ENCODE measurements around the gene MPP7. TPM values are rescaled to one million over a fixed set of nuclear protein-coding genes. Genes with fewer than 3 reads are reported as not detected.

Gene MPP7
- total RNA-seq, 1 experiment from 2014 or later = 0.55 TPM

DNA sequence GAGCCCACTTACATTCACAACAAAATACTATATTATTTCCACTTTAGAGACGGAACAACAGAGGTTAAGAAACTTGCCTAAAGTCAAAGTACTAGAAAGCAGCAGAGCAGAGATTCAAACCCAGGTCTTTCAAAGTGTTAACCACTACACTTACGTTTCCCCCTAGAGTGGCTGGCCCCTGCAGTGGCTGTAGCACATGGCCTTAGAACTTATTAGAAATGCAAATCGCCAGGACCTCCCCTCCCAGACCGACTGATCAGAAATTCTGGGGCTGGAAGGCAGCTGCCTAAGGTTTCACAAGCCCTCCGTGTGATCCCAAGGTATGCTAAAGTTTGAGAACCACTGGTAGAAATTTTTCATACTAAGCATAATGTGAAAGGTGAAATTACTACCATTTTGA is 8.1 kb downstream of the MPP7 start:
- no peak for DNase-seq
- Histone ChIP-seq H3K27me3 (ENCODE audit: insufficient read depth, low read depth) (peaks cover 43% of the 10 kb centered on the region), H3K4me2 (no peak overlapping the region), H2AFZ (no peak overlapping the region), H3F3A (ENCODE audit: insufficient read depth, low read depth) (no peaks in the 10 kb centered on the region), H3K4me1 (replicated peaks; ENCODE audit: insufficient read depth) (no peaks in the 10 kb centered on the region), H4K20me1 (ENCODE audit: insufficient read depth) (no peaks in the 10 kb centered on the region), H3K27ac (no peak overlapping the region), H3K4me3 (no peak overlapping the region), H3K9me3 (ENCODE audit: insufficient read depth, low read depth) (no peaks in the 10 kb centered on the region), H3K79me2 (ENCODE audit: low read depth) (no peaks in the 10 kb centered on the region), H3K9me2 (ENCODE audit: insufficient read depth) (no peaks in the 10 kb centered on the region), H3K36me3 (ENCODE audit: low read depth) (no peaks in the 10 kb centered on the region)
- no TSS peak for BruUV-seq (replicated peaks)
- CTCF ChIA-PET = no interaction called here
- TF ChIP-seq, protein P1, sequence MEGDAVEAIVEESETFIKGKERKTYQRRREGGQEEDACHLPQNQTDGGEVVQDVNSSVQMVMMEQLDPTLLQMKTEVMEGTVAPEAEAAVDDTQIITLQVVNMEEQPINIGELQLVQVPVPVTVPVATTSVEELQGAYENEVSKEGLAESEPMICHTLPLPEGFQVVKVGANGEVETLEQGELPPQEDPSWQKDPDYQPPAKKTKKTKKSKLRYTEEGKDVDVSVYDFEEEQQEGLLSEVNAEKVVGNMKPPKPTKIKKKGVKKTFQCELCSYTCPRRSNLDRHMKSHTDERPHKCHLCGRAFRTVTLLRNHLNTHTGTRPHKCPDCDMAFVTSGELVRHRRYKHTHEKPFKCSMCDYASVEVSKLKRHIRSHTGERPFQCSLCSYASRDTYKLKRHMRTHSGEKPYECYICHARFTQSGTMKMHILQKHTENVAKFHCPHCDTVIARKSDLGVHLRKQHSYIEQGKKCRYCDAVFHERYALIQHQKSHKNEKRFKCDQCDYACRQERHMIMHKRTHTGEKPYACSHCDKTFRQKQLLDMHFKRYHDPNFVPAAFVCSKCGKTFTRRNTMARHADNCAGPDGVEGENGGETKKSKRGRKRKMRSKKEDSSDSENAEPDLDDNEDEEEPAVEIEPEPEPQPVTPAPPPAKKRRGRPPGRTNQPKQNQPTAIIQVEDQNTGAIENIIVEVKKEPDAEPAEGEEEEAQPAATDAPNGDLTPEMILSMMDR (conservative IDR thresholded peaks at IDR 0.05) = no peak
- no peak for TF ChIP-seq EZH2 (IDR thresholded peaks at IDR 0.05; ENCODE audit: low read depth)
- POLR2A ChIA-PET (ENCODE audit: unreplicated experiment) = no interaction called here
- intact Hi-C loops (cut with micrococcal nuclease; ENCODE audit: unreplicated experiment) = no loop called here

DNA sequence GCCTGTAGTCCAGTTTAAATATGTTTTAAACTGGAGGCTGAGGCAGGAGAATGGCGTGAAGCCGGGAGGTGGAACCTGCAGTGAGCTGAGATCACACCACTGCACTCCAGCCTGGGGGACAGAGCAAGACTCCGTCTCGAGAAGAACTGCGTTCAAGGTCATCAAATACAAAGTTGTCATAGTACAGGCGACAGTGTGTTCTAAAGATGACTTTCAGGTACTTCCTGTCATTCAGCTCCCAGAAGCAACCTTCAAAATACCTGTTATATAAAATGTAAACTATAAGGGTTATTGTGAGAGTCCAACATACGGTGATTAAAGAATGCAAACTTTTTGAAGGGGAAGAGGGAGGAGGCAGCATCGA is 8.7 kb downstream of the MPP7 start:
- intact Hi-C loops (cut with micrococcal nuclease; ENCODE audit: unreplicated experiment) = no loop called here
- H3K4me2 ChIP-seq = no peak overlapping the region
- POLR2A ChIA-PET (ENCODE audit: unreplicated experiment) = no interaction called here
- no peaks in the 10 kb centered on the region for H3K79me2 ChIP-seq (ENCODE audit: low read depth)
- TF ChIP-seq EZH2 (IDR thresholded peaks at IDR 0.05; ENCODE audit: low read depth) = no peak
- TF ChIP-seq, protein P1 (conservative IDR thresholded peaks at IDR 0.05) = no peak
- no peak overlapping the region for H3K27ac ChIP-seq
- H2AFZ ChIP-seq = no peak overlapping the region
- H4K20me1 ChIP-seq (ENCODE audit: insufficient read depth) = no peaks in the 10 kb centered on the region
- DNase-seq = no peak
- H3K9me2 ChIP-seq (ENCODE audit: insufficient read depth) = no peaks in the 10 kb centered on the region
- H3F3A ChIP-seq (ENCODE audit: insufficient read depth, low read depth) = no peaks in the 10 kb centered on the region
- H3K4me1 ChIP-seq (replicated peaks; ENCODE audit: insufficient read depth) = no peaks in the 10 kb centered on the region
- no peaks in the 10 kb centered on the region for H3K9me3 ChIP-seq (ENCODE audit: insufficient read depth, low read depth)
- CTCF ChIA-PET = no interaction called here
- no peak overlapping the region for H3K4me3 ChIP-seq
- H3K27me3 ChIP-seq (ENCODE audit: insufficient read depth, low read depth) = peaks cover 43% of the 10 kb centered on the region
- H3K36me3 ChIP-seq (ENCODE audit: low read depth) = no peaks in the 10 kb centered on the region
- no TSS peak for BruUV-seq (replicated peaks)

DNA sequence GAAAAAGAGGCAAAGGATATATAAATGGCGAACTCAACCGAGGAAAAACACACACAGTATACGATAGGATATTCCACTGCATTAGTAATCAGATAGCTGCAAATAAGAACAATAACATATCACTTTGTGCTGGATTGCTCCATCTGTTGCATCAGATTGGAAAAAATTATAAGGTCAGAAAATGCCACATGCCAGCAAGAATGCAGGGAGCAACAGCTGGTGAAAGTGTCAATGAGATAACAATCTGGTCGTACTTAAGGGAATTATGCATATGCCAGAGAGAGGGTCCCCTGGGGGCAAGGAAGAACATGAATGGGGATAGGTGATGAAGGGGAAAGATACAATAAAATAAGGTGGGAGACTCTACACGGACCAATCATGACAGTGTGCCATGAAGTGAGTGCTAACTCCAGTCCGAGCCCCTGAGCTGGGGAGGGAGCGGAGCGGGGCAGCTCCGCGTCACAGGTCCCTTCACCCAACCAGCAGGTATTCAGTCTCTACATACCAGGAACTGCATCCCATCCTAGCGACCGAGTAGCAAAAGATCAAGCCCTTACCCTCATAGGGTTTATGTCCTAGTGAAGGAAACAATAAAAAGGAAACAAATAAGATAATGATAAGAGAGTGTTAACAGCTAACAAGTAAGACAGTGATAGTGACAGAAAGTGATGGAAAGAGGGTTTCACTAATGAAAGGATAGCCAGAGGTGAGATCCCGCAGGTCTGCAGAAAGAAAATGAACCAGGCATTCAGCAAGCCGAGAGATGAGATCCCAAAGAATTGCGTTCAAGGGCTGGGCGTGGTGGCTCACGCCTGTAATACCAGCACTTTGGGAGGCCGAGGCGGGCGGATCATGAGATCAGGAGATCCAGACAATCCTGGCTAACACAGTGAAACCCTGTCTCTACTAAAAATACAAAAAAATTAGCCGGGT is 9.4 kb downstream of the MPP7 start:
- Histone ChIP-seq H3K9me3 (ENCODE audit: insufficient read depth, low read depth) (no peaks in the 10 kb centered on the region), H3K4me1 (replicated peaks; ENCODE audit: insufficient read depth) (no peaks in the 10 kb centered on the region), H3K36me3 (ENCODE audit: low read depth) (no peaks in the 10 kb centered on the region), H3K4me2 (no peak overlapping the region), H3K27me3 (ENCODE audit: insufficient read depth, low read depth) (peaks cover 45% of the 10 kb centered on the region), H3K4me3 (no peak overlapping the region), H4K20me1 (ENCODE audit: insufficient read depth) (no peaks in the 10 kb centered on the region), H3K27ac (no peak overlapping the region), H2AFZ (no peak overlapping the region), H3K79me2 (ENCODE audit: low read depth) (no peaks in the 10 kb centered on the region), H3K9me2 (ENCODE audit: insufficient read depth) (no peaks in the 10 kb centered on the region), H3F3A (ENCODE audit: insufficient read depth, low read depth) (no peaks in the 10 kb centered on the region)
- intact Hi-C loops (cut with micrococcal nuclease; ENCODE audit: unreplicated experiment) = no loop called here
- ChIA-PET CTCF (no interaction called here), POLR2A (ENCODE audit: unreplicated experiment) (no interaction called here)
- DNase-seq = no peak
- TF ChIP-seq, protein P1 (conservative IDR thresholded peaks at IDR 0.05) = no peak
- no peak for TF ChIP-seq EZH2 (IDR thresholded peaks at IDR 0.05; ENCODE audit: low read depth)
- BruUV-seq (replicated peaks) = no TSS peak

Data from PC-9 (cell line).